HEK293 (cell line): ENCODE measurements around the gene VPS33A.

Experiments used
- ZNF629 ChIP-seq: fragments of 450-650 bp; formaldehyde crosslinking; IDR thresholded peaks from 2 replicates; pipeline ENCODE4 v1.5.1; 2017; ENCODE audit warnings: missing biosample characterization, missing genetic modification characterization
- ZNF664 ChIP-seq: fragments of 450-650 bp; formaldehyde crosslinking; IDR thresholded peaks from 2 replicates; pipeline ENCODE4 v1.5.1; 2016; ENCODE audit warnings: missing biosample characterization, missing genetic modification characterization
- TF ChIP-seq, protein P1 (sequence below): fragments of 450-650 bp; formaldehyde crosslinking; IDR thresholded peaks from 2 replicates; pipeline ENCODE4 v1.5.1; 2016; ENCODE audit warnings: missing biosample characterization, missing genetic modification characterization

DNA sequence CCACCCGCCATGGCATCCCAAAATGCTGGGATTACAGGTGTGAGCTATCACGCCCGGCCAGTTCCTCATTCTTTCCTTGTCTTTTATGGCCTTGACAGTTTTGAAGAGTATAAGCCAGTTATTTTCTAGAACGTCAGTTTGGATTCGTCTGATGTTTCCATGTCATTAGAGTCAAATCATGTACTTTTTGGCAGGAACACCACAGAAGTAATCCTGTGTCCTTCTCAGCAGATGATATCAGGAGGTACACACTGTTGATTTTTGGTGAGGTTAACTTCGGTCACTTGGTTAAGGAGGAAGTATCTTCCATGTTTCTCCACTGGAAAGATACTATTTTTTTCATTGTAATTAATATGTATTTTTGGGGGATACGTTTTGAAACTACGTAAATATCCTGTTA, 25.1 kb upstream of the VPS33A start:
- TF ChIP-seq, protein P1, sequence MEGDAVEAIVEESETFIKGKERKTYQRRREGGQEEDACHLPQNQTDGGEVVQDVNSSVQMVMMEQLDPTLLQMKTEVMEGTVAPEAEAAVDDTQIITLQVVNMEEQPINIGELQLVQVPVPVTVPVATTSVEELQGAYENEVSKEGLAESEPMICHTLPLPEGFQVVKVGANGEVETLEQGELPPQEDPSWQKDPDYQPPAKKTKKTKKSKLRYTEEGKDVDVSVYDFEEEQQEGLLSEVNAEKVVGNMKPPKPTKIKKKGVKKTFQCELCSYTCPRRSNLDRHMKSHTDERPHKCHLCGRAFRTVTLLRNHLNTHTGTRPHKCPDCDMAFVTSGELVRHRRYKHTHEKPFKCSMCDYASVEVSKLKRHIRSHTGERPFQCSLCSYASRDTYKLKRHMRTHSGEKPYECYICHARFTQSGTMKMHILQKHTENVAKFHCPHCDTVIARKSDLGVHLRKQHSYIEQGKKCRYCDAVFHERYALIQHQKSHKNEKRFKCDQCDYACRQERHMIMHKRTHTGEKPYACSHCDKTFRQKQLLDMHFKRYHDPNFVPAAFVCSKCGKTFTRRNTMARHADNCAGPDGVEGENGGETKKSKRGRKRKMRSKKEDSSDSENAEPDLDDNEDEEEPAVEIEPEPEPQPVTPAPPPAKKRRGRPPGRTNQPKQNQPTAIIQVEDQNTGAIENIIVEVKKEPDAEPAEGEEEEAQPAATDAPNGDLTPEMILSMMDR (tag by site-specific recombination): no peak
- no peak for TF ChIP-seq ZNF629 (tag by site-specific recombination)
- TF ChIP-seq ZNF664 (tag by site-specific recombination): no peak
